ENCODE results near the gene ZMIZ1. TPM values are rescaled to one million over a fixed set of nuclear protein-coding genes. Genes with fewer than 3 reads are reported as not detected.

ZMIZ1 gene
- total RNA-seq, 1 experiment from 2014 or later, result 23.5 TPM

GRCh38 chr10:79268742-79269141 is 200.0 kb downstream of the ZMIZ1 start:
- Mint-ChIP-seq H3K9me3 (ENCODE audit: low read depth, unreplicated experiment) (no peaks in the 10 kb centered on the region), H3K4me1 (ENCODE audit: low read depth, unreplicated experiment) (peaks cover 23% of the 10 kb centered on the region), H3K36me3 (ENCODE audit: insufficient read depth, unreplicated experiment) (peaks cover 13% of the 10 kb centered on the region), H3K4me3 (ENCODE audit: low read depth, unreplicated experiment) (no peak overlapping the region), H3K27me3 (ENCODE audit: unreplicated experiment) (no peaks in the 10 kb centered on the region), H3K27ac (ENCODE audit: unreplicated experiment) (peak overlapping the region; percentile 41)
- CTCF ChIA-PET, result no interaction called here
- no TSS peak for BruUV-seq (replicated peaks)
- intact Hi-C loops (cut with micrococcal nuclease; ENCODE audit: unreplicated experiment), result no loop called here
- DNase-seq, result no peak
- TF ChIP-seq, protein P1, sequence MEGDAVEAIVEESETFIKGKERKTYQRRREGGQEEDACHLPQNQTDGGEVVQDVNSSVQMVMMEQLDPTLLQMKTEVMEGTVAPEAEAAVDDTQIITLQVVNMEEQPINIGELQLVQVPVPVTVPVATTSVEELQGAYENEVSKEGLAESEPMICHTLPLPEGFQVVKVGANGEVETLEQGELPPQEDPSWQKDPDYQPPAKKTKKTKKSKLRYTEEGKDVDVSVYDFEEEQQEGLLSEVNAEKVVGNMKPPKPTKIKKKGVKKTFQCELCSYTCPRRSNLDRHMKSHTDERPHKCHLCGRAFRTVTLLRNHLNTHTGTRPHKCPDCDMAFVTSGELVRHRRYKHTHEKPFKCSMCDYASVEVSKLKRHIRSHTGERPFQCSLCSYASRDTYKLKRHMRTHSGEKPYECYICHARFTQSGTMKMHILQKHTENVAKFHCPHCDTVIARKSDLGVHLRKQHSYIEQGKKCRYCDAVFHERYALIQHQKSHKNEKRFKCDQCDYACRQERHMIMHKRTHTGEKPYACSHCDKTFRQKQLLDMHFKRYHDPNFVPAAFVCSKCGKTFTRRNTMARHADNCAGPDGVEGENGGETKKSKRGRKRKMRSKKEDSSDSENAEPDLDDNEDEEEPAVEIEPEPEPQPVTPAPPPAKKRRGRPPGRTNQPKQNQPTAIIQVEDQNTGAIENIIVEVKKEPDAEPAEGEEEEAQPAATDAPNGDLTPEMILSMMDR (IDR thresholded peaks at IDR 0.05; ENCODE audit: unreplicated experiment), result no peak

GRCh38 chr10:79269443-79269842 is 200.7 kb downstream of the ZMIZ1 start:
- no peak overlapping the region for H3K27ac Mint-ChIP-seq (ENCODE audit: unreplicated experiment)
- intact Hi-C loops (cut with micrococcal nuclease; ENCODE audit: unreplicated experiment), result no loop called here
- H3K27me3 Mint-ChIP-seq (ENCODE audit: unreplicated experiment), result no peaks in the 10 kb centered on the region
- CTCF ChIA-PET, result interaction anchor here (0.6 kb wide), 1 partner anchor 158 kb away, joined by 3 read pairs; no protein-coding TSS in a partner anchor
- DNase-seq, result no peak
- TF ChIP-seq, protein P1 (IDR thresholded peaks at IDR 0.05; ENCODE audit: unreplicated experiment), result no peak
- H3K4me1 Mint-ChIP-seq (ENCODE audit: low read depth, unreplicated experiment), result peaks cover 18% of the 10 kb centered on the region
- peaks cover 11% of the 10 kb centered on the region for H3K36me3 Mint-ChIP-seq (ENCODE audit: insufficient read depth, unreplicated experiment)
- no peak overlapping the region for H3K4me3 Mint-ChIP-seq (ENCODE audit: low read depth, unreplicated experiment)
- no TSS peak for BruUV-seq (replicated peaks)
- H3K9me3 Mint-ChIP-seq (ENCODE audit: low read depth, unreplicated experiment), result no peaks in the 10 kb centered on the region

- no peak for DNase-seq
- no peaks in the 10 kb centered on the region for H3K27me3 Mint-ChIP-seq (ENCODE audit: unreplicated experiment)
- H3K4me1 Mint-ChIP-seq (ENCODE audit: low read depth, unreplicated experiment), result peaks cover 13% of the 10 kb centered on the region
- intact Hi-C loops (cut with micrococcal nuclease; ENCODE audit: unreplicated experiment), result no loop called here
- peaks cover 6% of the 10 kb centered on the region for H3K36me3 Mint-ChIP-seq (ENCODE audit: insufficient read depth, unreplicated experiment)
- CTCF ChIA-PET, result interaction anchor here (0.5 to 0.6 kb wide), 2 partner anchors 104 to 159 kb away, joined by 3 read pairs; no protein-coding TSS in a partner anchor
- H3K4me3 Mint-ChIP-seq (ENCODE audit: low read depth, unreplicated experiment), result no peak overlapping the region
- BruUV-seq (replicated peaks), result no TSS peak
- no peak overlapping the region for H3K27ac Mint-ChIP-seq (ENCODE audit: unreplicated experiment)
- TF ChIP-seq, protein P1 (IDR thresholded peaks at IDR 0.05; ENCODE audit: unreplicated experiment), result no peak
- H3K9me3 Mint-ChIP-seq (ENCODE audit: low read depth, unreplicated experiment), result no peaks in the 10 kb centered on the region
These were observed 201.2 kb downstream of the ZMIZ1 start for GRCh38 chr10:79269969-79270368.

DNA sequence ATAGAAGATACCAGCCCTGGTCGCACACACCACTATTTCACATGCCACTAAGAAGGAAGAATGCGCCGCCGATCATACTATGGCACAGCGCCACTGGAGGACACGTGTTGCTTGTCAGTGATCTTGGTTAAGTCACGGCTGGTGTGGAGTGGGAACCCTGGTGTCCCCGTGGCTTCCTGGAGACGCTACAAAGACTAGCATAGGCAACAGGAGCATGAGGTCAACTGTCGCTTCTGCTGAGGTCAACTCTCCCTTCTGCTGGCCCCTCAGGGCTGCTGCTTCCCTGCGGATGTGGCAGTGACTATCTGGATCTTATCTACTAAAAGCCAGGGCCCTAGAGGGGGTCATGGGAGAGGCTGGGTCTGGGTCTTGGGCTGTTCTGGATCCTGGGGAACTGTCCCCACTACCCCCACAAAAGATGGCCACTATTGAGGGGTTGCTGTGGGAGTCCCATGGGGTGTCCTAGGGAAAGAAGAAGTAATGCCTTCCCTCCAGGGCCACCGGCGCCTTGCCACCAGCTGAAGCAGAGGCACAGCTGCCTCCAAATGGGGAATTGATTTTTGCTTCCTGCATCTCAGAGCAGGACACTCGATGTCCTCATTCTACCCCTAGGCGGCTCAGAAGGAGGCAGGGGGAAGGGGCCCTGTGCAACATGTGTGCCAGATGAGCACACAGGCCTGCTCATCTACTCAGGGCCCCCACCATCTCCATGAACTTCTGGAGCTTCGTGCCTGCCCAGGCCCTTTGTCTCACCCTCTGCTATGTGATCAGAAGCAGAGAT is 201.9 kb downstream of the ZMIZ1 start:
- CTCF ChIA-PET, result interaction anchor here (0.5 kb wide), 1 partner anchor 103 kb away, joined by 3 read pairs; no protein-coding TSS in a partner anchor
- intact Hi-C loops (cut with micrococcal nuclease; ENCODE audit: unreplicated experiment), result no loop called here
- Mint-ChIP-seq H3K27ac (ENCODE audit: unreplicated experiment) (no peak overlapping the region), H3K4me3 (ENCODE audit: low read depth, unreplicated experiment) (no peak overlapping the region), H3K4me1 (ENCODE audit: low read depth, unreplicated experiment) (peaks cover 6% of the 10 kb centered on the region), H3K36me3 (ENCODE audit: insufficient read depth, unreplicated experiment) (no peaks in the 10 kb centered on the region), H3K9me3 (ENCODE audit: low read depth, unreplicated experiment) (no peaks in the 10 kb centered on the region), H3K27me3 (ENCODE audit: unreplicated experiment) (no peaks in the 10 kb centered on the region)
- DNase-seq, result no peak
- BruUV-seq (replicated peaks), result no TSS peak
- TF ChIP-seq, protein P1 (IDR thresholded peaks at IDR 0.05; ENCODE audit: unreplicated experiment), result no peak

All from Calu3 (cell line).